Measurements from ENCODE around the gene PTPRQ.

The PTPRQ gene

GRCh38 chr12:80690513-80690912 lies 246.5 kb downstream of the PTPRQ start:
- H3K27me3 ChIP-seq (ENCODE audit: insufficient read depth, low read depth, severe bottlenecking) = no peaks in the 10 kb centered on the region
- no peaks in the 10 kb centered on the region for H3K9me3 ChIP-seq (ENCODE audit: severe bottlenecking)
- no peak for DNase-seq
- no peak overlapping the region for H3K27ac ChIP-seq
- no peaks in the 10 kb centered on the region for H3K36me3 ChIP-seq
- H3K4me3 ChIP-seq (ENCODE audit: low read depth, low read length) = no peak overlapping the region
- no peak for TF ChIP-seq CTCF (IDR thresholded peaks at IDR 0.05; ENCODE audit: low read depth, low read length)

GRCh38 chr12:80692114-80692513 lies 248.1 kb downstream of the PTPRQ start:
- no peaks in the 10 kb centered on the region for H3K36me3 ChIP-seq
- H3K27me3 ChIP-seq (ENCODE audit: insufficient read depth, low read depth, severe bottlenecking) = no peaks in the 10 kb centered on the region
- no peak overlapping the region for H3K27ac ChIP-seq
- H3K9me3 ChIP-seq (ENCODE audit: severe bottlenecking) = no peaks in the 10 kb centered on the region
- H3K4me3 ChIP-seq (ENCODE audit: low read depth, low read length) = no peak overlapping the region
- no peak for TF ChIP-seq CTCF (IDR thresholded peaks at IDR 0.05; ENCODE audit: low read depth, low read length)
- peak; percentile 45 for DNase-seq

GRCh38 chr12:80697270-80697887 lies 253.3 kb downstream of the PTPRQ start:
- H3K9me3 ChIP-seq (ENCODE audit: severe bottlenecking) = no peaks in the 10 kb centered on the region
- H3K4me3 ChIP-seq (ENCODE audit: low read depth, low read length) = no peak overlapping the region
- TF ChIP-seq CTCF (IDR thresholded peaks at IDR 0.05; ENCODE audit: low read depth, low read length) = no peak
- no peaks in the 10 kb centered on the region for H3K36me3 ChIP-seq
- no peak overlapping the region for H3K27ac ChIP-seq
- H3K27me3 ChIP-seq (ENCODE audit: insufficient read depth, low read depth, severe bottlenecking) = no peaks in the 10 kb centered on the region
- DNase-seq = no peak

GRCh38 chr12:80698256-80698655 lies 254.2 kb downstream of the PTPRQ start:
- Histone ChIP-seq H3K27me3 (ENCODE audit: insufficient read depth, low read depth, severe bottlenecking) (no peaks in the 10 kb centered on the region), H3K9me3 (ENCODE audit: severe bottlenecking) (no peaks in the 10 kb centered on the region), H3K27ac (no peak overlapping the region), H3K36me3 (no peaks in the 10 kb centered on the region), H3K4me3 (ENCODE audit: low read depth, low read length) (no peak overlapping the region)
- no peak for DNase-seq
- no peak for TF ChIP-seq CTCF (IDR thresholded peaks at IDR 0.05; ENCODE audit: low read depth, low read length)

- DNase-seq = no peak
- H3K4me3 ChIP-seq (ENCODE audit: low read depth, low read length) = no peak overlapping the region
- no peaks in the 10 kb centered on the region for H3K9me3 ChIP-seq (ENCODE audit: severe bottlenecking)
- no peak for TF ChIP-seq CTCF (IDR thresholded peaks at IDR 0.05; ENCODE audit: low read depth, low read length)
- no peaks in the 10 kb centered on the region for H3K27me3 ChIP-seq (ENCODE audit: insufficient read depth, low read depth, severe bottlenecking)
- H3K36me3 ChIP-seq = no peaks in the 10 kb centered on the region
- H3K27ac ChIP-seq = no peak overlapping the region
Observed at GRCh38 chr12:80698847-80699542, 255.0 kb downstream of the PTPRQ start.
